Coronary artery (tissue), 2 donors: ENCODE data around the gene DDX43.
"Not testable (repeated sequence)": the region's sequence is repeated elsewhere in the genome, so short reads cannot be mapped to it uniquely, and the experiment has no call there.

Source experiments
- DNase-seq: peaks from one replicate; pipeline ENCODE4 v3.0.0-alpha.2; 2017; ENCODE audit warnings: low spot score
- H3K27ac ChIP-seq, 2 donors: fragments of 200-600 bp; sonication (generic); one replicate each; pipeline ENCODE4 v1.5.1; 2016 to 2019
- H3K4me3 ChIP-seq: fragments of 200-600 bp; sonication (generic); 2 replicates; pipeline ENCODE4 v1.5.1; 2016; ENCODE audit warnings: mild to moderate bottlenecking, moderate library complexity
- TF ChIP-seq, protein P1 (sequence below): fragments of 200-600 bp; sonication (generic); IDR thresholded peaks from one replicate; pipeline ENCODE4 v1.5.1; 2019; ENCODE audit warnings: antibody characterized with exemption

The DDX43 gene

GRCh38 chr6:73451223-73452106 is 56.8 kb downstream of the DDX43 start:
- Histone ChIP-seq H3K4me3 (peak overlapping the region; percentile 88), H3K27ac (peak overlapping the region; percentile 26 to 82)
- DNase-seq: peak; percentile 81
- TF ChIP-seq, protein P1, sequence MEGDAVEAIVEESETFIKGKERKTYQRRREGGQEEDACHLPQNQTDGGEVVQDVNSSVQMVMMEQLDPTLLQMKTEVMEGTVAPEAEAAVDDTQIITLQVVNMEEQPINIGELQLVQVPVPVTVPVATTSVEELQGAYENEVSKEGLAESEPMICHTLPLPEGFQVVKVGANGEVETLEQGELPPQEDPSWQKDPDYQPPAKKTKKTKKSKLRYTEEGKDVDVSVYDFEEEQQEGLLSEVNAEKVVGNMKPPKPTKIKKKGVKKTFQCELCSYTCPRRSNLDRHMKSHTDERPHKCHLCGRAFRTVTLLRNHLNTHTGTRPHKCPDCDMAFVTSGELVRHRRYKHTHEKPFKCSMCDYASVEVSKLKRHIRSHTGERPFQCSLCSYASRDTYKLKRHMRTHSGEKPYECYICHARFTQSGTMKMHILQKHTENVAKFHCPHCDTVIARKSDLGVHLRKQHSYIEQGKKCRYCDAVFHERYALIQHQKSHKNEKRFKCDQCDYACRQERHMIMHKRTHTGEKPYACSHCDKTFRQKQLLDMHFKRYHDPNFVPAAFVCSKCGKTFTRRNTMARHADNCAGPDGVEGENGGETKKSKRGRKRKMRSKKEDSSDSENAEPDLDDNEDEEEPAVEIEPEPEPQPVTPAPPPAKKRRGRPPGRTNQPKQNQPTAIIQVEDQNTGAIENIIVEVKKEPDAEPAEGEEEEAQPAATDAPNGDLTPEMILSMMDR: no peak

- DNase-seq: no peak
- Histone ChIP-seq H3K27ac (peak within 1 kb of the TSS; percentile 26 to 82), H3K4me3 (peak within 1 kb of the TSS; percentile 88)
- TF ChIP-seq, protein P1: no peak
These were observed 57.5 kb downstream of the DDX43 start, which contains the start of gene CGAS for GRCh38 chr6:73452107-73452461. CGAS (minus strand) TSS chr6:73452297; CDS start chr6:73452181, 116 bp downstream.

DNA sequence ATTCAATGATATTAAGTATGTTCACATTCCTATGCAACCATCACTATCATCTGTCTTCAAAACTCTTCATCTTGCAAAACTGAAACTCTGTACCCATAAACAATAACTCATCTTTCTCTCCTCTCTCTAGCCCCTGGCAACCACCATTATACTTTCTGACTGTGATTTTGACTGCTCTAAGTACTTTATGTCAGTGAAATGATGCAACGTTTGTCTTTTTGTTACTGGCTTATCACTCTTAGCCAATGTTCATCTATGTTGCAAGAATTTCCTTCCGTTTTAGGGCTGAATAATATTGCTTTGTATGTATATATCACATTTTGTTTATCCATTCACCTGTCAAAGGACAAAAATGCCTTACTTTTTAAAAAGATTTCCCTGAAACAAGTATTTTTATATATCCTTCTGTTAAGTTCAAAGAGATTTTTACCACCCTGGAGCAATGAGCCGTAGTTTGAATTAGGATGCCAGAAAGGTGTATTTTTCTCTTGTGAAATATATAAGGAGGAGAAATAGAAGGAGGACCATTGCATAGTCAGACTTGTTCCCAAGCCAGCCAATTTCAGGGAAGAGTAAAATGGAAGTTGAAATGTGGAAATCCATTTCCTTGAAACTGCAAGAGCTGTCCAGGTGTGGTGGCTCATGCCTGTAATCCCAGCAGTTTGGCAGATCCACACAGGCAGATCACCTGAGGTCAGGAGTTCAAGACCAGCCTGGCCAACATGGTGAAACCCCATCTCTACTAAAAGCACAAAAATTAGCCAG is 61.4 kb downstream of the DDX43 start:
- TF ChIP-seq, protein P1: no peak
- Histone ChIP-seq H3K27ac (no peak overlapping the region), H3K4me3 (no peak overlapping the region)

GRCh38 chr6:73459474-73459873 is 64.8 kb downstream of the DDX43 start:
- H3K27ac ChIP-seq, H3K4me3 ChIP-seq, DNase-seq: not testable (repeated sequence)

More for the DNA sequence above, 61.4 kb downstream of the DDX43 start:
- no peak for DNase-seq

- no peak for DNase-seq
- H3K27ac ChIP-seq: no peak overlapping the region
- TF ChIP-seq, protein P1: no peak
- H3K4me3 ChIP-seq: no peak overlapping the region
These were observed 65.4 kb downstream of the DDX43 start for GRCh38 chr6:73460056-73460455.

DNA sequence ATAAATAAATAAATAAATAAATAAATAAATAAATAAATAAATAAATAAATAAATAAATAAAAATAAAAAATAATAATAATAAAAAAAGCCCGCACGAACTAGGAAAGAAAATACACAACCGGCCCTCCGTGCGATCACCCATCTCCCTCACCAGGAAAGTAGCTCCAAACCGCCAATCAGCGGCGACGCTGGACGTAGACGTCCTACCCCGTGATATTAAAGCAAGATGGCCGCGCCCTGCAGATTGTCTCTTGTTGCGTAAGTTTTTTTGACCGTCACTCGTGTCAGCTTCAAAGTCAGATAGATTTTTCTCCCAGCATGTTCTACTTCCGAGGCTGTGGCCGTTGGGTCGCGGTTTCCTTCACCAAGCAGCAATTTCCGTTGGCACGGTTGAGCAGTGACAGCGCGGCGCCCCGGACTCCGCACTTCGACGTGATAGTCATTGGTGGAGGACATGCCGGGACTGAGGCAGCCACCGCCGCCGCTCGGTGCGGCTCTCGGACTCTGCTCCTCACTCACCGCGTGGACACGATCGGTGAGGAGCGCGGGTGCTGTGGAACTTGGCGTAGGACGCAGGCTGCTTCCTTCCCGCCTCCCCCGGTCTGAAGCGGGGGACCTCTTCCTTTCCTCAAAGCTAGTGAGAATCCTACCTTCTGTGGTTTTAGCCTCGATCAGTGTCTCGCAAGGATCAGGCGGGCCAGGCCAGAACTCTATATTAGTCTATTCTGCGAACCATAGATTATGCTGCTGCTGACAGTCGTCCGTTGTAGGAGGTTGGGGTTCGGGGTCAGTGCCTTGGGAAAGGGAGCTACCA is 67.1 kb downstream of the DDX43 start, which contains the start of gene MTO1:
Gene MTO1, plus strand, starts transcription at position 201 of the 814 bp plus-strand sequence. Its CDS starts 118 bp downstream, at position 319.
- peak; percentile 94 for DNase-seq
- peak within 1 kb of the TSS; percentile 86 to 90 for H3K27ac ChIP-seq
- TF ChIP-seq, protein P1: no peak

More for the DNA sequence above, 67.1 kb downstream of the DDX43 start, which contains the start of gene MTO1:
- peak within 1 kb of the TSS; percentile 89 for H3K4me3 ChIP-seq
